ENCODE data around the gene RGS6. TPM values are rescaled to one million over a fixed set of nuclear protein-coding genes. Genes with fewer than 3 reads are reported as not detected.
"Not testable (repeated sequence)": the region's sequence is repeated elsewhere in the genome, so short reads cannot be mapped to it uniquely, and the experiment has no call there.

RGS6 gene
- total RNA-seq, 1 experiment from 2014 or later: not detected

- intact Hi-C loops (cut with micrococcal nuclease); POLR2A ChIA-PET; H3K27ac Mint-ChIP-seq (ENCODE audit: low read depth, unreplicated experiment); H3K36me3 Mint-ChIP-seq (ENCODE audit: insufficient read depth, unreplicated experiment); H3K4me3 Mint-ChIP-seq (ENCODE audit: unreplicated experiment); H3K9me3 Mint-ChIP-seq (ENCODE audit: unreplicated experiment); BruUV-seq (replicated peaks); CTCF ChIA-PET; DNase-seq (ENCODE audit: unreplicated experiment); H3K4me1 Mint-ChIP-seq (ENCODE audit: insufficient read depth, unreplicated experiment): not testable (repeated sequence)
- H3K27me3 Mint-ChIP-seq (ENCODE audit: insufficient read depth, unreplicated experiment): peaks cover 22% of the 10 kb centered on the region
Measured at GRCh38 chr14:71940500-71940899, 8.3 kb downstream of the RGS6 start.

GRCh38 chr14:71941616-71942015 is 9.4 kb downstream of the RGS6 start:
- H3K4me3 Mint-ChIP-seq (ENCODE audit: unreplicated experiment); BruUV-seq (replicated peaks); CTCF ChIA-PET: not testable (repeated sequence)

GRCh38 chr14:71942904-71943694 is 10.9 kb downstream of the RGS6 start:
- Mint-ChIP-seq H3K27me3 (ENCODE audit: insufficient read depth, unreplicated experiment) (peaks cover 37% of the 10 kb centered on the region), H3K9me3 (ENCODE audit: unreplicated experiment) (no peaks in the 10 kb centered on the region), H3K4me3 (ENCODE audit: unreplicated experiment) (no peak overlapping the region), H3K4me1 (ENCODE audit: insufficient read depth, unreplicated experiment) (no peaks in the 10 kb centered on the region), H3K36me3 (ENCODE audit: insufficient read depth, unreplicated experiment) (peaks cover 4% of the 10 kb centered on the region), H3K27ac (ENCODE audit: low read depth, unreplicated experiment) (no peak overlapping the region)
- no peak for DNase-seq (ENCODE audit: unreplicated experiment)
- no TSS peak for BruUV-seq (replicated peaks)
- intact Hi-C loops (cut with micrococcal nuclease): no loop called here
- POLR2A ChIA-PET: no interaction called here
- CTCF ChIA-PET: no interaction called here
- TF ChIP-seq CTCF (IDR thresholded peaks at IDR 0.05; ENCODE audit: unreplicated experiment): no peak

More at GRCh38 chr14:71941616-71942015, 9.4 kb downstream of the RGS6 start:
- peaks cover 29% of the 10 kb centered on the region for H3K27me3 Mint-ChIP-seq (ENCODE audit: insufficient read depth, unreplicated experiment)
- DNase-seq (ENCODE audit: unreplicated experiment); H3K4me1 Mint-ChIP-seq (ENCODE audit: insufficient read depth, unreplicated experiment); H3K36me3 Mint-ChIP-seq (ENCODE audit: insufficient read depth, unreplicated experiment); H3K9me3 Mint-ChIP-seq (ENCODE audit: unreplicated experiment); intact Hi-C loops (cut with micrococcal nuclease); H3K27ac Mint-ChIP-seq (ENCODE audit: low read depth, unreplicated experiment): not testable (repeated sequence)
- POLR2A ChIA-PET: interaction anchor here (0.6 kb wide), 1 partner anchor 26 kb away, joined by 3 read pairs; no protein-coding TSS in a partner anchor

DNA sequence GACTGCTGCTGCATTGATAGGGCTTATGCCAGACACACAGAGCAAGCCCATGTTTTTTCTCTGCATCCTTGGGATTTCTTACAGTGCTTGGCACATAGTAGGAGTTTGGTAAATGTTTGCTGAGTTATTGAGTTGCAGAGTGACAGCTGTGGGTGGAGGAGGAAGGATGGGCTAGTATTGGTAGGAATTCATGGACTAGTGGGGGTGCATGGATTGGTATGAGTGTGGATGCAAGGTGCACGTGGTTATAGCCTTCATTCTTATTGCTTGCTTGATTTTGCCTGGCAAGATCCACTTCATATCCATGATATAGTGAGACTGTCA is 11.4 kb downstream of the RGS6 start:
- no peak for DNase-seq (ENCODE audit: unreplicated experiment)

More for the DNA sequence above, 11.4 kb downstream of the RGS6 start:
- intact Hi-C loops (cut with micrococcal nuclease): no loop called here
- Mint-ChIP-seq H3K4me3 (ENCODE audit: unreplicated experiment) (no peak overlapping the region), H3K27ac (ENCODE audit: low read depth, unreplicated experiment) (no peak overlapping the region), H3K4me1 (ENCODE audit: insufficient read depth, unreplicated experiment) (no peaks in the 10 kb centered on the region), H3K27me3 (ENCODE audit: insufficient read depth, unreplicated experiment) (peaks cover 37% of the 10 kb centered on the region), H3K9me3 (ENCODE audit: unreplicated experiment) (no peaks in the 10 kb centered on the region), H3K36me3 (ENCODE audit: insufficient read depth, unreplicated experiment) (peaks cover 4% of the 10 kb centered on the region)
- BruUV-seq (replicated peaks): no TSS peak
- POLR2A ChIA-PET: no interaction called here
- TF ChIP-seq CTCF (IDR thresholded peaks at IDR 0.05; ENCODE audit: unreplicated experiment): no peak
- CTCF ChIA-PET: interaction anchor here (0.6 kb wide), 1 partner anchor 8 kb away, joined by 3 read pairs; no protein-coding TSS in a partner anchor

All from MCF 10A (cell line).